Hematopoietic multipotent progenitor cell treated with erythropoietin and hydrocortisone succinate and interleukin-3 and kit ligand, for 8 days (in vitro differentiated cells): Measurements from ENCODE around the gene CA10.

ENCODE experiments used
- DNase-seq: peaks from one replicate; pipeline ENCODE4 v3.0.0-alpha.2; 2015

CA10 gene

DNA sequence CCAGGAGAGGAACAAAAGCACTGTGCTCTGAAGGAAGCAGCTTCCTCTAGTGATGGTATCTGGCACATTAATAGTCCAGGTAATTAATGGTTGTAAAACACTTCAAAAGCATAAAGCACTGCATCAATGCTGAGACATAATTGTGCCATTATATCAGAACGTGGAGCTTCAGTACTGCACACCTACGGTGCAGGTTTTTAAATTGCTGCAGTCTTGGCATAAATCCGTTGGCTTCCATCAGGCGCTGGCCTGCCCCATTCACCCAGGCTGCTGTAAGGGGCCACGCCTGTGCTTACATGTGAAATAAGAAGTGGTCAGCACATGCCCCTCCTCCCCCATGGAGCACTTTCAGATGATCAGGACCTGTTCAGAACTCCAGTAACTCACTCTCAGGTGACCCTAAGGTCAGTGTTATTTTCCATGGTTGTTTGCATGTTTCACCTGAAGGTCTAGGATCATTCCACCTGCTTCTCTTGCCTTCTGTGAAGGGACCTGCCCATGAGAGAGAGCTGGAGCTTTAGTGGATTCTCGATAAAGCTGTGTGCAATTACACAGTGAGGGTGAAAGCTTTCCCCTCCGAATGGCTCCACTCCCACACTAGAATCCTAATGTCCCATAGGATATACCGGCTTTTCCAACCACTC lies 345.3 kb downstream of the CA10 start:
- DNase-seq: no peak

GRCh38 chr17:51807460-51807859 lies 351.1 kb downstream of the CA10 start:
- DNase-seq: no peak

DNA sequence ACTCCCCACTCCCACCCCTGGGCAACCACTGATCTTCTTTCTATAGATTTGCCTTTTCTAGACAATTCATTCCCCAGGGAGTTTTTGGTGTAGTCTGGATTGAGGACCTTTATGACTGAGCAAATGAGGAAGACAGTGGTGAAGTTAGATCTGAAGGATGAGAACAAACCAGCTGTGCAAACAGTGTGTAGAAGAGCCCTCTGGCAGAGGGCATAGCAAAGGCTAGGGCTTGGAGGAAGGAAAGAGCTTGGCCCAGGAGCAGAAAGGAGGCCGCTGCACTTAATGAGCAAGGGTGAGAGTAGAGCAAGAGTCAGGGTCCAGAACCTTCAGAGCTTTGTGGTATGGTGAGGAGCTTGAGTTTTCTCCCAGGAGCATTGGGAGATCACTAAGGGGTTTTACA lies 352.7 kb downstream of the CA10 start:
- no peak for DNase-seq

DNA sequence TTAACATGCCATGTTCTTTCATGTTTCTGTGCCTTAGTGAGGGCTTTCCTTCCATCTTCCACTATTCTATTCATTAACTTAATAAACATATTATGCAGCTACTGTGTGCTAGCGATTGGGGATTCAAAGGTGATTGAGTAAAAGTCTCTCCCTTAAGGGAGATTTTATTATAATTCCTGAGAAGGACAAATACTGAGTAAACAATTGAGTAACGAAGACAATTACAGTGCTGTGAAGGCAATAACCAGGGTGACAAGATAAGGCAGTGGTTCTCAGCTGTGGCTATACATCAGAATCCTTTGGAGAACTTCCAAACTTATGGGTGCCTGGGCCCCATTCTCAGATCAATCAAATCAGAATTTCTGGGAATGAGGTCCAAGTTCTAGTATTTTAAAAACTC lies 353.3 kb downstream of the CA10 start:
- no peak for DNase-seq

GRCh38 chr17:51803161-51803560 lies 355.4 kb downstream of the CA10 start:
- no peak for DNase-seq

DNA sequence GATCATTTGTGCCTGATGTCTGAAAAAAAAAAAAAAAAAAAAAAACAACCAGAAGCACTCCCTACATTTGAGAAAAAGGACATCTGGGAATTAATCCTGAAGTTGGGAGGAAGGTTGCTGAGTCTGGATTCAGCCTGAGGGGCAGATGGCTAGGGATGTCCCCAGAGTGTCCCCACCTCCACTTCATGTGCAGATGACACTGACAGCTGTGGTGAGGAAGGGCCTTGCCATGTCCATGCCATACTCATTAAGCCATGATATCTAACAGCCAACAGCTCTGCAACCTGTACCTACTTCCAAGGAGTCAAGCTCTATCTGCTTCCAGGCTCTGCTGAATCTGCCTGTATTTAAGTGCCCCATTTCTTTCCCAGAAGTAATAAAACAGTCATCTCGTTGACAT lies 356.0 kb downstream of the CA10 start:
- DNase-seq: no peak

DNA sequence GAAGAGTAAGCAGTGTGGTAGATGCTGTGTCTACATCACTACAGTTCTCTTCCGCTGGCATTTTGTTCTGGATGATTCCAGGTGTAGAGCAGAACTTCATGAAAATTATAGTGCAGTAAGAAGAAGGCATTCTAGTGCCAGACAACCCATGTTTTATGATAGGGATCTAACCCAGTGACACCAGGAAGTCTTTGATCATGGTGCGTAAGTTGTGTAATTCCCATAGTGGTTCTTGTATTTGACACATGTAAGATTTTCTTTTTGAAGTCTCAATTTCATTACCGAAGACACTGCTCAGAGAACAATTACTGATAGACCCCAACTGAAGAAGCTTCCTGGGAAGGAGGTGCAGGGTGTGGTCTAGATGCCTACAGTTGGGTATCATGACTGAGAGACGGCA lies 356.9 kb downstream of the CA10 start:
- no peak for DNase-seq

GRCh38 chr17:51799981-51800380 lies 358.5 kb downstream of the CA10 start:
- no peak for DNase-seq

DNA sequence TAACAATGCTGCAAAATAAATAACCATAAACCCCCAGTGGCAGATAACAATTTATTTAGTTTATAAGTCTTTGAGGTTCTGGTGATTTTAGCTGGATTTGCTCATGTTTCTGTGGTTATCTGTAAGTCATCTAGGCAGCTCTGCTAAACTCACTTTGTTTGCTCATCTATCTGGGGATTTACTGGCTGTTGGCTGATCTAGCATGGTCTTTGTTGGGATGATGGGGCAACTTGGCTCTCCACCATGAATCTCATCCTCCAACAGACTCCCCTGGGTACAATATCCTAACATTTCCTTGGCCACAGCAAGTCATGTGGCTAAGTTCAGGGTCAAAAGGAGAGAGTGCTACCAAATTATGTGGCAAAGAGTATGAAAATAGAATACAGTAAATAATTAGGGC lies 359.3 kb downstream of the CA10 start:
- DNase-seq: no peak

DNA sequence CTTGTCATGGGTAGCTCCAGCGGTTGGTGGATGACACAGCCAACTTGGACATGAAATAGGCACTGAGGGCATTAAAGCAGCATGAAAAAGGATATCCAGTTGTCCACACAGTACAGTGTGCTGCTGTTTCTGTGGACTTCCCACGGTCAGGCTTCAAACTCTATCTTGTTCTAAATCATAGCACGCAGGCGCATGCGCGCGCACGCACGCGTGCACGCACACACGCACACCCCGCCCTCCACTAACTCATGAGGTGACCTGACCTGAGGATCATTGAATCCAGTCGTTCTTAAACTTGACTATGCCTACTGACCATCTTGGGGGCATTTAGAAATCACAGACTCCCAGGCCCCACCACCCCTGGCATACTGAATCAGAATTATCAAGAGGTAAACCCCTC lies 361.4 kb downstream of the CA10 start:
- no peak for DNase-seq

- DNase-seq: no peak
Observed at GRCh38 chr17:51796026-51796425, 362.5 kb downstream of the CA10 start.

- DNase-seq: no peak
Observed at GRCh38 chr17:51795401-51795800, 363.1 kb downstream of the CA10 start.

DNA sequence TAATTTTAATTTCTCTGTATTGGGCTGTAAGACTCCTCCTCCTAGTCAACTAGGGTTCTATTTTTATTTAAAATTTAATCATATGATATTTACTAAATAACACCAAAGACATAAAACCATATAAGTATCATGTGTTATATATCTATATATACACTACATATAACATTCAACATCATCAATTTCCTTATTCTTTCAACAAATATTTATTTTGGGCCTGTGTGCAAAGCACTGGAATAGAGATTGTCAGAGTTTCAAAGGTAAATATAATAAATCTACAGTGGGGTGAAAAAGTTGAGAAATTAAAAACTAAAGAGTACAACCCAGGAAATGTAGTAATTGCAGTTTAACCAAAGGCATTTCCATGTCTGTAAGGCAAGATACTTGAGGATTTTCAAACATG lies 364.0 kb downstream of the CA10 start:
- no peak for DNase-seq

DNA sequence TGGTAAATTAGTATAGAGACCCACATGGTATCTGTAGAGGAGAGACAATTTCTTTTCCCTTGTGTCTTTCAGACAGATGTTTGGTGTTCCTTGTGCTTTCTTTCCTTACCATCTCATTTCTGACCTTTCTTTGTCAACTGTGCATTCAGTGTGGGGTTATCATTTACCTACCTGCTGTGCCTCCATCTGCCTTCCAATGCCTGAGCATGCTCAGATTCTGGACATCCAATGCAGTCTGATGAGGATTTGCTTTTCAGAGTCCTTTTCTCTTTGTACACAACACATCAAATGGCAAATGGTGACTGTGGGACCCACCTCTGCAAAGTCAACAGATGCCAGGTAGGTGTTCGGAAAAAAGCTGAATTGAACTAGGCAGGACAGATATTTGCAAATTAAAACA lies 364.8 kb downstream of the CA10 start:
- DNase-seq: no peak

- no peak for DNase-seq
Observed at GRCh38 chr17:51778842-51779241, 379.7 kb downstream of the CA10 start.

- DNase-seq: no peak
Observed at GRCh38 chr17:51770027-51770759, 388.3 kb downstream of the CA10 start.

GRCh38 chr17:51769231-51769630 lies 389.3 kb downstream of the CA10 start:
- DNase-seq: no peak

DNA sequence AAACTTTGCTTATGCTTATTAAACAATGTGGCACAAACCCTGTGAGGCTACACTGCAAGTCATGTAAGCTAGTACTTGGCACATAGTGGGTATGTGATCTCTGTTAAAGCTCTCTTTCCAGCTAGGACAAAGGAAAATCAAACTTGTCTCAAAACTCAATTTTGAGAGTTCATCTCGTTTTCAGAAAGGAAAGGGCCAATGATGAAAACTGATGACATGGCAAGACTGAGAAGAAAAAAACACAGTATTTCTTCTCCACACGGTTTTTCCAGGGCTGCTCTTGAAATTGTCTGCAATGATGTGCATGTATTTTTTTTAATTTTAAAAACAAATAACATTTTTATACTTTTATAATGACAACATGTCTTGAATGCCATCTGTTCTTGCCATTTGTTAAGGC lies 389.8 kb downstream of the CA10 start:
- DNase-seq: no peak

GRCh38 chr17:51767287-51767686 lies 391.2 kb downstream of the CA10 start:
- no peak for DNase-seq

DNA sequence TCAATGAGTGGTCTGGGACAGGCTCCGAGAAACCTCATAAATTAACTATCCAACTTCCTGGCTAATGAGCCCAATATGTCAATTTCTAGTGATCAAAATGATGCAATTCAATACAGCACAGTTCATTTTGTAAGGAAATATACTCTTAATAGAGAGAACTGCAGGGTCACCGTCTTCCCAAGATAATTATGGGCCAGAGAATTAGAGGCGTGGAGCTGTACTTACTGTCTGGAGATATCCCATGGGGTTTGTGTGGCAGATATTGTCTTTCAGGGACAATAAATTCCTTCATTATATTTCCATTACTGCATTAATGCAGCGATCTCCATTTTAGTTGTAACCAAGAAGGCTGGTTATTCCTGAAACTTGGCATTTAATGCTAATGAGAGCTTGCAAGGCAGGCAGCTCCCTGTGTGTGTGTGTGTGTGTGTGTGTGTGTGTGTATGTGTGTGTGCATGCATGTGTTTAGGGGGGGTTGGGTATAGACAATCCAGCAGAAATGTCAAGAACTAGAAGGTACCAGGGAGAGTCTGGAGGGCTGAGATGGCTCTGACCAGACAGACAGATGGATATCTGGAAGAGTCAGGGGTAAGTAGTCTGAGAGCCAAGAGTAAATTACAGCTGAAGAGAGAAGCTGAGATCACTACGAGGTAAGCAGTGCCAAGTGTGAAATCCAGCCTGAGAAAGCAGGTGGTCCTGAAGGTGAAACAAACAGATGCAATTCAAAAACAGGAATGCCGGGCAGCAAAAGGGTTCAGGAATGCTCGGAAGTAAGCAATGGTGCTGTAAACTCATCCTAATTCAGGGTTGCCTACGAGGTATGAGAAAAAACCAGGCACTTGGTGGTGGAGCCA lies 393.0 kb downstream of the CA10 start:
- no peak for DNase-seq

DNA sequence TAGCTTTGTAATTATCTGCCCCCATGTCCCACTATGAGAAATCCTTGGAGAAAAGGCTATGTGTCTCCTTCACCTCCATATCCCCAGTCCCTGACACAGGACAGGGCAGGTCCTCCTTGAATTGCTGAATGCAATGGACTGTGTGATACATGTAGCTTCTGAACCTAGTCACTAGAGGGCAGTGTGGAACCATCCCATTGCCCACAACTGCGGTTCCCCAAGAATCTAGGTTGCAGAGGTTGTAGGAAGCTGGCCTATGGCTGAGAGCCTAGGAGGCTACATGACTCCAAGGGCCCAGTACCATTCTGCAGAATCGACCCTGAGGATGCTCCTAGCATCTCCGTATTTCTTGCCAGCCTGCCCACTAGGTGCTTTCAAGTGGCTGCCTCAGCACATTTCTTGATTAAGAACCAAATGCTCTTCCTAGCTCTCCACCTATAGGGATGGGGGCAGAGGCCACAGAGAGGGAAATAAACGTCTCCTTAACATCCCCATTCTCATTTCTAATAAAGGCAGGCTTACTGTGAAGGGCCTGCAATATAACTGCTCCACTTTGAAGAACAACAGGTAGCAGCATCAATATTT lies 394.0 kb downstream of the CA10 start:
- peak; percentile 63 for DNase-seq

DNA sequence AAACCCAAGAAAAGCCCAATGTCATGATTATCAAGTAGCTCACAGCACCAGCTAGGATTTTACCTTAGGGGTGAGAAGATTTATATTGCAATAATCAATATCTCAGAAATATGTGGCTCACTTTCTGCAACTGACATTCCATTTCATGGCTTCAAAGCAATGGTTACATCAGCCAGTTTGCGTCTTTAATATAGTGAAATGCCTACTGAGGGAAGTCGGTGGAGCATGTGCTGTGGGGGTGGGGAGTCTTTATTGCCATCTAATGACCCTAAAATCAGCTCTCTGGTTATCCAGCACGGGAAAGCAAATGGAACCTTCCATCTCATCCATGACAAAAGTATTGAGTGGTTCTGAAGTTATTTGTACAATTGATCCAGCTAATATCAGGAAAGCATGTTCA lies 395.5 kb downstream of the CA10 start:
- no peak for DNase-seq

GRCh38 chr17:51761105-51761504 lies 397.4 kb downstream of the CA10 start:
- DNase-seq: no peak

- no peak for DNase-seq
Observed at GRCh38 chr17:51759260-51759659, 399.3 kb downstream of the CA10 start.
